ENCODE data around the gene CLDN16.

CLDN16 gene, protein sequence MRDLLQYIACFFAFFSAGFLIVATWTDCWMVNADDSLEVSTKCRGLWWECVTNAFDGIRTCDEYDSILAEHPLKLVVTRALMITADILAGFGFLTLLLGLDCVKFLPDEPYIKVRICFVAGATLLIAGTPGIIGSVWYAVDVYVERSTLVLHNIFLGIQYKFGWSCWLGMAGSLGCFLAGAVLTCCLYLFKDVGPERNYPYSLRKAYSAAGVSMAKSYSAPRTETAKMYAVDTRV

DNA sequence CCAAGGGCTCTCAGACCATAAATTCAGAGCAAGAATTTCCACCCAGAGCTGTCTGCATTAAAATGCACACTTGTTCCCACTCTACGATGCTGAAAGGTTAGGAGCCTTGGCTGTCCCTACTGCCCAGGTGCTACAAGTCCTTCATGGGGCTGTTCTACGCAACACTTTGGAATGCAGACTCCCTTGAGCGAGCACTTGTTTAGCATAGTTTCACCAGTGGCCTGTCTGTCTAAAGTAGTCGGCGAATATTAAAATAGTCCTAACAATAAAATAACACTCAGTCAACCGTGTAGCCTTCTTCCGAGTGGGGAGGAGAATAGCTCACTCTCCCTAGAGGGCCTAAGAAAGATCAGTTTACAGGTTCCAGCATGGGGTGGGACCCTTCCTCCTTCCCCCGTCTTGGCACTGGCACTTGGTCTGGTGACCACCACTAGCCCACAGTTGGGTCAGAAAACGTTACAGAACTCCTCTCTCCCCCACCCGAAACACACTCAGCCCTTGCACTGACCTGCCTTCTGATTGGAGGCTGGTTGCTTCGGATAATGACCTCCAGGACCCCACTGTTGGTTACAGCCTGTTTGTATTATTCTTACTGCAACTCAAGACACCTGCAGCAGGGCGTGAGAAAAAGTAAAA, at the start of gene CLDN16:
Gene CLDN16 (plus strand): TSS at position 586 of the 636 bp plus-strand sequence. CDS start 167 bp downstream, outside the sequence.
- FAIRE-seq = no peak

DNA sequence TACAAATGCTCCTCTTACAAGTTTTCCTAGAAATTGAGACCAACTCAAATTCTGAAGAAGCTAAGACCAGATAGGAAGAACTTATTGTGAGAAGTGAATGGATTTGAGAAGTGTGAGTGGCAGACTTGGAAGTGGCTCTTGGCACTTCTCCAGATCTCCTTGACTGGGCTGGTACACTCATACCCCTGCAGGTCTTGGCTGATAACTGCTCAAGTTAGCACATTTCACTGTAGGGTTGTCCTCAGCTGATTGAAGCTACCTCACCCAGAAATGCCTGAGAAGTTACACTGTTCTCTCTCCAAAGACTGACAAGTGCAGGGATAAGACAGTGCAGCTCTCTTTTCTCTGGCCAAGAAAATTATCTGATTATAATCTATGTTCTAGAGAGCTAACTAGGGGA, 49.2 kb upstream of the CLDN16 start:
- FAIRE-seq = no peak

DNA sequence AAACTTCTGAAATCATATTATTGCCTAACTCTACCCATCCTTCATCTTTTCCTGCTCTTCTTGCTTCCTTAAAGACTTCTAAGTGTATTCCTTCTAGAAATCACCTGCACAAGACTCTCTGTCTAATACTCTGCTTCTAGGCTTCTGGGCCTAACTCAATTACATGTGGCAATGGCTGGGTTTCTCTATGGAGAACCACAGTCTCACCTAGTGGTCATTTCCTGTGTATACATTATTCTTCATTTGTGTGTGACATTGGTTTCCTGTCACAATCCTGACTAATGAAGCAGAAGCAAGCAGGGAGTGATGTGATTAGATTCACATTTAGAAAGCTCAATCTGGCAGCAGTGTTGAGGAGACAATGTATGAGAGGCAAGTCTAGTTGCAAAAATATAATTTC, 48.8 kb upstream of the CLDN16 start:
- no peak for FAIRE-seq

DNA sequence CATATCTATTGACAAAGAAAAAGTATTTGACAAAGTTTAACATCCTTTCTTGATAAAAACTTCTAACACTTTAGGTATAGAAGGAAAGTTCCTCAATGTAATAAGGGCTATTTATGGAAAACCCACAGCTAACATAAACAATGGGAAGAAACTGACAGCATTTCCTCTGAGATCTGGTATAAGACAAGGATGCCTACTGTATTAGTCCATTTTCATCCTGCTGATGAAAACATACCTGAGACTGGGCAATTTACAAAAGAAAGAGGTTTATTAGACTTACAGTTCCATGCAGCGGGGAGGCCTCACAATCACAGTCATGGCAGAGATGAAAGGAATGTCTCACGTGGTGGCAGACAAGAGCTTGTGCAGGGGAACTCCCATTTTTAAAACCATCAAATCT, 47.9 kb upstream of the CLDN16 start:
- FAIRE-seq = no peak

DNA sequence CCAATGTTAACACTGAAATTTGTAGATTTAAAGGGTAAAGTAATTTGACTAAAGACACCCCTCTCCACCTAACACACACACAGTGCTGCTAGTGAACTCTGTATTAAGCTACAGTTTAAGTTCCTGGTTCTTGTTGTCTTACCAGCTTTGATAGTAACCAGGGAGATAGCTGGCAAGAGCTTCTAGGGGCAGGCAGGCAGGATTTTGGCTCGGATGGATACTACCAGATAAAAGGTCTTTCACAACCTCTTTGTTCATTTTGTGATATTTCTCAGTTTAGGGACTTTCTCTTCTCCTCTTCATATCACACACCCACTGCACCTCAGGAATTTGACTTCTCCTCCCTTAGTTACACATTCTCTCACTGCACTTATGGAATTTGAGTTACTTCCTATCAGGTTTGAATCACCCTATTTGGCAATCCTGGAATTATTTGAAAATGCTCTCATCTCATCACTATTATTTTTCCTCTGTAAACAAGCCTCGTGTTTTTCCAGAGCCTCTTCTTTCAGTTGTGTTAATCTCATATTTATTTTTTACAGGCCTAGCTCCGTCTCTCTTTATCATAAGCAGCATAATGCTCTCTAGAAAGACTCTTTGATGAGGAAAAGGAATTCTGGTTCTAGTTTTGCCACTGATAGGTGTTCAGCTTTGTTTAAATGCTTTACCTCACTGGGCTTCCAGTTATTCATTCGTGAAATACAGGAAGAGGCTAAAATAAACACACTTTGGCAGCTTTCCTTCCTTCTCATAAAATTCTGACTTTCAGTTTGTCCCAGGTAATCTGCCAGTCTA, 42.7 kb upstream of the CLDN16 start:
- FAIRE-seq = no peak

DNA sequence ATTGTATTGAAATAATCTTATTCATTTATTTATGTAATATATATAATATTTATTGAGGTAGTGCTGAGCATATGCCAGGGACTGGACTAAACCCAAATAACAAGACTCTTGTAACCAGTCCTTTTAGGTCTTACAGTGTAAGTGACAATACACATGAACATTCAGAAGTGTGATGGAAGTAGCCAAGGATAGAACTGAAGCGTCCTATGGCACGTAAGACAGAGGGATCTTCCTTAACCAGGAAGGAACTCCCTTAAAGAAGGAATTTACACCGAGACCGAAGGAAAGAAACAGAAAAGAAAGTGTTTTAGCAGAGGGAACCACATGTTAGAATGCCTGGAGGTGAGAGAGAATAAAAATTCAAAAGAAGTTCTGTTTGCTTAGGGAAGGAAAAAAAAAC, 42.1 kb upstream of the CLDN16 start:
- FAIRE-seq = no peak

DNA sequence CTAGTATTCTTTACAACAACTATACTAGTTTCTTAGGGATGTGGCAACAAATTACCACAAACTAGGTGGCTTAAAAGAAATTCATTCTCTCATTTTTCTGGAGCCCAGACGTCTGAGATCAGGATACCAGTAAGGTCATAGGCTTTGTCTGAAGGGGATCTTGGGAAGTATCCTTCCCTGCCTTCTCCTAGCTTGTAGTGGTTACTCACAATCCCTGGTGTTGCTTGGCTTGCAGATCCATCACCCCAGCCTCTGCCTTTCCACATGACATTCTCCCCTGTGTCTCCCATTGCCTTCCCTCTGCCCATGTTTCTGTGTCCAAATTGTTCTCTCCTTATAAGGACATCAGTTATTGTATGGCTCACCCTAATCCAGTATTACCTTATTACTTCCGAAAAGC, 41.4 kb upstream of the CLDN16 start:
- FAIRE-seq = no peak

DNA sequence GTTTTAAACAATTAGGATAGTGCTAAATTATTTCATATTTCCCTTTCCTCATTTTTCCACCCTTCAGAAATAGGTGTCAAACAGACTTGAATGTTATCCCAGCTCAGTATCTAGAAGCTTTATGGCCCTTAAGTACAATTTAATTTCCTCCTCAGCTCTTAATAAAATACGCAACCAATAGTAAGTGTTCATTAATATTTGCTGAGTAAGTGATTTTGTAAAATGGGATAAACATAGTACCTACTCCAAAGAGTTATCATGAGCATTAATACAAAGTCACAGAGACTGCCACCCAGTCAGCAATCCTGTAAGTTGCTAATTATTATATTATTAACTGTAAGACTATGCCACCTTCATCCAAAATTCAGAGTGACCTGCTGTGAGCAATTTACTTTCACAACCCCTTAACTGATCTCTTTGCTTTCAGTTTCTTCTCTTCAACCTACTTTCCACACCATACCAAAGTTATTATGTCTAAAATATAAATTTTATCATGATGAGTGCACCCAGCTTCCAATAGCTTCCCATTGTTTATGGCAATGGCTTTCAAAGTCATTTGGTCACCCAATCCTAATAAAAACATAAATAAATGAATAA, 35.0 kb upstream of the CLDN16 start:
- no peak for FAIRE-seq

DNA sequence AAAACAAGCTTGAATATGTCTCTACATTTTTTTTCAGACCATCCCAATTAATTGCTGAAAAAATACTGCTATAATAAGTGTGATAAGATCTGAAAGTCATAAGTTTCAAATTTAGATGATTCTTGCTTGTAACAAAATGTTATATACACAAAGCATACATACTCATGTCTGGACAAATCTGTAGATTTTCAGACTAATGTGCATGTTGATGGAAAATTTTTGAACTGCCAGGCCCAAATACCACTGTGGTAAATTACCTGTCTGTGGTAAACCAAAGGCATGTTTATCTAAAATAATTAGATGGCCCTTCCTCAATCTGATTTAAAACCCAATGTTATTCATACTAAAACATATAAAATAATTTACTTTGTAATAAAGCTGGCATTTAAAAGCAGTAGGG, 31.7 kb upstream of the CLDN16 start:
- no peak for FAIRE-seq

DNA sequence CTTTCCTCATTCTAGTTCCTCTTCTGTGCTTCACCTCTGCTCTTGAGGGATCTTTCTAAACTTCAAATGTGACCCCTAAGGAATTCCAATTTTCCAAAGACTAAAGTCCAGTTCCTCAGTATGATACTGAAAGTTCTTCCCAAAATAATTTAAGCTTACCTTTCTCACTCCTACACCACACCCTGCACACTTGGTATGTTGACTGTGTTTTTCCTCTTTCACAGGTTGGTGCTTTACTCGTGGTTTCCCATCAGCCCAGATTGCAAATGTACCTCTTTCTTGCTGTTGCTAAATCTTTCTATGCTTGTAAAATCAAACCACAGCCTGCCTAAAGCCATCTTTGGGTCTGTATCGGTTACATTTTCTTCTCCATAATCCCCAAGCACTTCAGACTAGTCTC, 30.5 kb upstream of the CLDN16 start:
- FAIRE-seq = no peak

DNA sequence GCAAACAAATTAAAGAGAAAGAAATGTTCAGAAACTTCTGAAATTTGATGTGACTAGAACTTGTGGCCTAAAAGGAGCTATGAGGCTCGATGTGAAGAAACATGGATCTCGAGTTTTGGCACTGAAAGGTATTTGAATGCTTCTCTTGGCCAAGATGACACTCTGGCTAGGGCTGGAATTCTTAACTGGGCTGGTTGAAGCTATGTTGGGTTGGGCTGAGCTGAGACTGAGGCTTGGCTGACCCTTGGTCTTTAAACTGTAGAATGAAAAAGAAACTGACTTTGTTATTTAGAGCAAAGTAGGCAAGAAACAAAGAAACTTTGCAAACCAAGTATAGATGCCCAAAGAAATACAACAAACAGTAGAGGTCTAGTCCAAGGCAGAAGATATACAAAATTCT, 28.1 kb upstream of the CLDN16 start:
- FAIRE-seq = no peak

DNA sequence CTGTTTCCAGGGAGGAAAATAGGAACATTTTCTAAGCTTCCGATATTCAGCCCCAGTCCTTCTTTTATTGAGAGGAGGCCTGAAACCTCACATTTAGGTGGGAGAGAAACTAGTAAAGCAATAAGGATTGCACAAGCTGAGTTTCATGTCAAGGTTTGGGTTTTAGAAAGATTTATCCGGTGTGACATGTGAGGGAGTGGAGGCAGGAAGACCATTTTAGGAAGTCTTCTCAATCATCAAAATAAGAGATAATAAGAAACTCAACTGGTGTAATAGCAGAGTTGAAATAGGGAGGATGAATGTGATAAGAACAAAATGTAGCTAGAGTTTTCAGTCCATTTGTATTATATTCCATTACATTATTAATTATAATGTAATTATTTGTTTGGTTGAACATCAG, 27.7 kb upstream of the CLDN16 start:
- no peak for FAIRE-seq

DNA sequence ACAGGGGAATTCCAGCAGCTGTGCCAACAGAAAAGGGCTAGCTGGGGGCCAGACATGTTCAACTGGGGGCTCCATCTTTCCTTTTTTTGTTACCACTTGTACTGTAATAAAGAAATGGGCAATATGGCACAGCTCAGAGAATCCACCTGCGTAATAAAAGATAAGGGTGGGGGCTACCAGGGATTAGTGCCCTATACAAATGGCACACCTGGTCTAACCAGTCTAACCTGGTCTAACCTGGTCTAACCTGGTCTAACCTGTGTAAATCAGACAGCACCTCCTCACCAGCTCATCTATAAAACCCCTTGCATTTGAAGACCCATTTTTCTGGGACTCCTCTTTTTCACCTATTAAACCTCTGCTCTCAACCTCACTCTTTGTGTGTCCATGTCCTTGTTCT, 26.2 kb upstream of the CLDN16 start:
- FAIRE-seq = no peak

DNA sequence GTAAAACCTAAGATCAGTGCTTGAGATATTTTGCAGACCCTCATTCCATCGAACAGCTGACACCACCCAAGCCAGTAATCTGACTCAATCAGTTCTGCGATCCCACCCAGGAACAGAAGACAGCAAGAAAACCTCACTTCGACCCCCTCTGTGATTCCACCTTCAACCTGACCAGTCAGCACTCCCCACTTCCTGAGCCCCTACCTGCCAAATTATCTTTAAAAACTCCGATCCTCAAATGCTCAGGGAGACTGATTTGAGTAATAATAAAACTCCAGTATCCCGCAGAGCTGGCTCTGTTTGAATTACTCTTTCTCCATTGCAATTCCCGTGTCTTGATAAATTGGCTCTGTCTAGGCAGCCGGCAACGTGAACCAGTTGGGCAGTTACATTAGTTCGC, 25.7 kb upstream of the CLDN16 start:
- no peak for FAIRE-seq

DNA sequence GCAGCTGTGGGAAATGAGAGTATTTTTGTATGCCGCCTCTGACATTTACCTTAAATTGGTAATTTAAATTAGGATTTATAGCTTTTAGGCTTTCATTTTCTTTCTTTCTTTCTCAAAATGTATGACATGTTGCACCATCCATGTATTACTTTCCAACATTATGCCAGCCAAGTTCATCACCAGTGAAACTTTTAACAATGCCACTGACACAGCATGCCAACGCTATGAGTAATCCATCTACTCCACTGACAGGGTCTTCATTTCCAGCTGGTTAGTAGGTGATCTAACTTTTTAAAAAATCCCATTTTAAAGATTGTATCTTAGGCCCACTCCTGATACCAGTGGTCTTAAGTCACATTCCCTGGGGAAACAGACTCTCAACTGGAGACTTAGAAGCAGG, 21.8 kb upstream of the CLDN16 start:
- no peak for FAIRE-seq

DNA sequence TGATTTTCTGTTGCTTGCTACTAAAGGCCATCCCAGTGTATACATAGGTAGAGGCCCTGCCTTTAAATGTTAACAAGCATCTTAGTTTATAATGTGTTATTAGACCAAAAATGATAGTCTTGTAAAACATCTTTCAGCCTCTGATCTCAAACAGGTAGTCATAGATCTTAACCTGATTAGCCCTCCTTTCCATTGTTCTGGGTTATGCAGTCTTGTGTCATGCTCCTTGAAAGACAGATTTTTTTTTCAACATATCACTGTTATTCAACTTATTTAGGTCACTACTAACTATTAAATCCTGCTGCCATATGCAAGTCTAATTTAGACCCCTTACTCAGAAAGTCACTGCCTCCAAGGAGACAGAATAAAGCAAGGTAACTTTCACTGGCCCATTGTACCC, 19.1 kb upstream of the CLDN16 start:
- FAIRE-seq = no peak

DNA sequence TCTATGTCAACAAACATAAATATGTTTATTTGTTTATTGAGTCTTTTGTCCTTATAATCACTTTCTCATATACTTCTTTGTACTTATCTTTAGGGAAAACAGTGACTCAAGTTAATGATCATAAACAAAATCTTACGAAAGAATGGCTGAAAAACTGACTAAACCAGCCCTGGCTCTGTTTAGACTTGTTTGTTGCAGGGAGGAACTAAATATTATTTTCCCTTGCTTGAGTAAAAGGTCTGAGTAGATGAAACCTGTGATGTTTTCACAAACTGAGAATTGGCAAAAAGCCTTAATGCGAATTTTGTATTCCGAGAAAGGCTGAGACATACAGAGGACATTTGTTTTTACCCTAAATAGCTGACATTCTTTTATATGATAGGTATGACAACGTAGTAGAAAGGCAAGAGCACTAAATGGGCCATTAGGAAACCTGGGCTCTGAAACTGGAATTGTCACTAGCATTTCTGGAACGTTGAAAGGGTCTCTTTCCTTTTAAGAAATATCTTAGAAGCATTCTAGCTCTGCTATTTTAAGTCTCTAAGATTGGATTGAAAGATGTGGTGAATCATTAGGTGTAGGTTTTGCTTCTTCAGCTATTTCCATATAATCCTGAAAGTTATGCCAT, 18.2 kb upstream of the CLDN16 start:
- no peak for FAIRE-seq

DNA sequence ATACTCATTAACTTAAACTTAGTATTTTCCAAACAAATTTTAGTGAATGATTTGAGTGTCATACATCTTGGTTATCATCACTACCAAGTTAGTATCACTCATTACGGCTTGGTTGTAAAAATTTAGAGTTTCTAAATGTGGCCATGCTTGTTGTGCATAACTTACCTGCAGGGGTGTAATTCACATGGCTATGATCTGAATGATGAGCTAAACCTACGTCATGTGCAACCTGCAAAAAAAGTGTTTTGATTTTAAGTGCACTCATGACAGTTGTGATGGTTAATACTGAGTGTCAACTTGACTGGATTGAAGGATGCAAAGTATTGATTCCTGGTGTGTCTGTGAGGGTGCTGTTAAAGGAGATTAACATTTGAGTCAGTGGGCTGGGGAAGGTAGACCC, 17.6 kb upstream of the CLDN16 start:
- no peak for FAIRE-seq

DNA sequence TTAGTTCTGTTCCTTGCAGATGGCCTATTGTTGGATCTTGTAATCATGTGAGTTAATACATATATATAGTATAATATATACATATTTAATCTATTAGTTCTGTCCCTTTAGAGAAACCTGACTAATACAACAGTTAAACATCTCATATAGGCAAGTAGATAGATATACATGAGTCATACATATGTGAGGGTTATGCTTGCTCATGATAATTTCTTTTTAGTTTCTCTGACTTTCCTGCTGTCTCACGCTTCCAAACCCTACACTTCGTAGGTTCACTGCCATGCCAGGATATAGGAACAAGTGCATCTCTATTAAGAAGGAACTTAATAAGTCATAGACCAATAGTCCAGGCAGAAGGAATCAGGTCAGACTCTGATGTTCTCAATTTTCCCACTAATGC, 16.8 kb upstream of the CLDN16 start:
- FAIRE-seq = no peak

DNA sequence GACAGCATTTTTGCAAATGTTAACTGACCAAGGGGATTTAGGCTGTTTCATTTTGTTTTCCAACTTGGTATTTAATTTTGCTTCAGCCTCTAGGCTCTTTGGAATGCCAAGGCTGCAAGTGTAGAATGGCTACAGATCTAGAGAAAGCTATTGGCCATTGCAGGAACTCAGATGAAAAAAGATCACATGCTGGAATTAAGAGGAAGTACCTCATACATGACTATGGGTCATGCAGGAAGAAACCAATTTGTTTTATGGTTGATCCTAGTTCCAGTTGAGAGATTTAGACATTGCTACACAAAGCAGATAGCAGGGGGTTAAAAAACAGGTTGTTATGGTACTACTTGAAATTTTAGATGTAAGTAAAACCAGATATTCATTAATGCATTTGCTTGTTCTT, 12.7 kb upstream of the CLDN16 start:
- no peak for FAIRE-seq

DNA sequence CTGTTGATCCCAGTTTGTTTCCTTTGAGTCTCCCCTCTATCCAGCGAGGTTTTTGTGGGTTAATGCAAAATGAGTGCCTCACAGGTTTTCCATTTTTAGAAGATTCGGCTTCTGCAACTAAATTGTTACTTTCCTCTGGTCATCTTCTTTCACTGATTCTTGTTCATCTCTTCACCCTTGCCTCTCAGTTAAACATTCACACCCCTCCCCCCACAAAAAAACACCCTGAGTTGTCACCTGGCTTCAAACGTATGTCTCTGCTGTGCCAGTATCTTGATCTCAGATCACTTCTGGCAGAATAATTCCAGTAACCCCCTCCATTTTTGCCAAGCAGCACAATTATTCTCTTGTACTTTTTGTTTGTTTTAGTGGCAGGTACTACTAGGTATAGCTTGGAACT, 12.3 kb upstream of the CLDN16 start:
- FAIRE-seq = no peak

DNA sequence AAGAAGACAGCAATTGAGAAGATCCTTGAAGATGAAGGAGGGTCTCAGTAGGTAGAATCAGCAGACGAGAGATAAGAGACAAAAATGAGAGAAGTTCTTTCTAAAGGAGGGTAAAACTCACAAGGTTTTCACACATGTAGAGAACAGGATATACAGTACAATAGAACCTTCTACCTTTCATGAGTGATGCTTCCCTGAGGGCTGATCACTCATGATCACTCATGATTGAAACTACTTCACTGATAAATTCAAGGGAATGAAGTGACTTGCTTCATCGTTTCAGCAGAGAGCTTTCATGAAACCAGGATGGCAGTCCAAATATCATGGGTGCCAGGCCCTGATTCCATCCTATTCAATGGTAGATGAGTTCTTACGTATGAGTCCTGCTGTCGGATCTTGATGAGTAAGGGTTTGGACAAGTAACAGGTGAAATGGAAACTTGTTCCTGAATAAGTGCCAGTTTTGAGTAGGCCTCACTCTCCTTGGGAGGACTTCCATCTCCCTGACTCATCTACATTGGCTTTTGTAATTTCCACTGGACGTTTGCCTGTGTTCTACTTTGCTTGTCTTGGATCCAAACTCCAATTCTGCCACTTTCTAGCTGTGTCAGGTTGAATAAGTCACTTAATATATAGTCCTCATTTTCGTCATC, 9.6 kb upstream of the CLDN16 start:
- no peak for FAIRE-seq

DNA sequence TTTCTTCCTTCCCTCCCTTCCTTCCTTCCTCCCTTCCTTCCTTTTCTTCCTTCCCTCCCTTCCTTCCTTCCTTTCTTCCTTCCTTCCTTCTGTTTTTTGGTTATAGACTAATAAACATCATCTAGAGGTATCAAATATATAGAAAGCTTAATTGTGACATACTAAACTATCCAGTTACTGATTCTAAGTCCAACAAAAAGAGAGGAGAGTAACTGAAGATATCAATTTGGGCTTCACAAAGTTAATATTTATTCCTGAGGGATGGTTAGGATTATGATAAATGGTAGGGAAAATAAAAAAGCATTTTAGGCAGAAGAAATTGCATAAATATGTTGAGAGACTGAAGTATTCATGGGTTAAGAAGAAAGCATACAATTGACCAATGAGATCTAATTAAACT, 7.8 kb upstream of the CLDN16 start:
- no peak for FAIRE-seq

Measured in colon (tissue), 2 donors.